ENCODE results near the gene ADAMTS7.
"Not testable (repeated sequence)": the region's sequence is repeated elsewhere in the genome, so short reads cannot be mapped to it uniquely, and the experiment has no call there.

Gene ADAMTS7

DNA sequence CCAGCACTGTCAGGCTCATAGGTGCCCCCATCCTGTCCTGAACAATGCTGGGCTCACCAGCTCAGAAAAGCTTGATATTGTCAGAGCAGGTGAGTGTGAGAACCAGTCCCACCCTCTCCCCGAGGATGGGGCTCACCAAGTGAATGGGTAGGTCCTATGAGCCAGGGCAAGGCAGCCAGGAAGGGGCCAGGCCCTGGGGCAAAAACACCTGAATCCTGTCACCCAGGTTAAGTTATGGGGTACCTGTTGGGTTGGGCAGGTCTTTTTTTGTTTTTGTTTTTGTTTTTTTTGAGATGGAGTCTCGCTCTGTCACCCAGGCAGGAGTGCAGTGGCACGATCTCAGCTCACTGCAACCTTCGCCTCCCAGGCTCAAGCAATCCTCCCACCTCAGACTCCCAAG lies 16.8 kb downstream of the ADAMTS7 start:
- DNase-seq; in situ Hi-C loops (cut with HindIII; ENCODE audit: low pct_ligation_motif_present, low pct_unique_long_range_greater_than_20kb, low sequenced_read_pairs): not testable (repeated sequence)

DNA sequence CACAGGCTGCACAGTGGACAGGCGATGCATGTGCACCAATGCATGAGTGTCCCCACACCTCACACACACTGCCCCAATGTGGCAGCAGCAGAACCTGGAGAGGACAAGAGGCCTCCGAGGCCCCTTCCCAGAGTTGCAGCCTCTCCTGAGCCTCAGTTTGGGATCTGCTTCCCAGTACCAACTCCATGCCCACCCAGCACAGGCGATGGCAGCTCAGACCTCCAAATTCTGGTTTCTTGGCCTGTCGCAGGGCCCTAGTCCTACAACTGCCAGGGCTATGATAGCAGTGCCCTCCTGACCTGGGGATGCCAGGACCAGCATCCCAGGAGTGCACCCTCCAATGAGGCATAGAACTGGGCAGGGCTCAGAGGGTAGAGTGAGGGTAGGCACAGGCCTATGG lies 19.9 kb downstream of the ADAMTS7 start:
- DNase-seq, result no peak
- in situ Hi-C loops (cut with HindIII; ENCODE audit: low pct_ligation_motif_present, low pct_unique_long_range_greater_than_20kb, low sequenced_read_pairs), result no loop called here

DNA sequence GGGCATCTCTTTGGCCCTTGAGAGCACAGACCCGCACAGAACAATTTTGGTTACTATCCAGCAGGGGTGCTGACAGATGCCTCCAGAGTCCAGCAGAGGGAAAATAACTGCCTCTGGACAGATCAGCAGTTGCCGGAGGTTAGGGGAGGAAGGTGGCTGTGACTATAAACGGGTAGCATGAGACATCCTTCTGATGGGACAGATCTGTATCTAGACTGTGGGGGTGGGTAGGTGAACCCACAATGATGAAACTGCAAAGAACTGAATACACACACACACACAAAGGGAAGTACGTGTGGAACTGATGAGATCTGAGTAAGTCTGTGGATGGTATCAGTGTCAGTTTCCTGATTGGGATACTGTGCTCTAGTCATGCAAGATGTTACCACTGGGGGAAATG lies 21.2 kb downstream of the ADAMTS7 start:
- no peak for DNase-seq
- in situ Hi-C loops (cut with HindIII; ENCODE audit: low pct_ligation_motif_present, low pct_unique_long_range_greater_than_20kb, low sequenced_read_pairs), result no loop called here

DNA sequence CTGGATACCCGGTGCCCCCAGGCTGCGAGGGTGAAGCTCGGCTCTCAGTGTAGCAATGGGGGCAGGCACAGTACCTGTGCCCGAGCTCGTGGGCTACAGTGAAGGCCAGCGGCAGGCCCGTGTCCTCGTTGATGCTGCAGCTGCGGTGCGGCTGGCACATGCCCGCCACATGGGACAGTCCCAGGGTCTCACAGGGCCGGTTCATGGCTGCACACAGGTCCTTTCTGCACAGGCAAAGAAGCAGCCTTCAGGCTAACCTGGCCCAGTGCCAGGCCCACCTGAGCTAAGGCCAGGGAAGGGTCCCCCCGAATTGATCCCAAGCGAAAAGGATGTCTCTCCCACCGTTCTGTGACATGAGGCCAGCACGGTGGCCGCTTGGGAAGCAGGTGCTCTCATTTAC lies 21.6 kb downstream of the ADAMTS7 start:
- in situ Hi-C loops (cut with HindIII; ENCODE audit: low pct_ligation_motif_present, low pct_unique_long_range_greater_than_20kb, low sequenced_read_pairs), result no loop called here
- DNase-seq, result no peak

DNA sequence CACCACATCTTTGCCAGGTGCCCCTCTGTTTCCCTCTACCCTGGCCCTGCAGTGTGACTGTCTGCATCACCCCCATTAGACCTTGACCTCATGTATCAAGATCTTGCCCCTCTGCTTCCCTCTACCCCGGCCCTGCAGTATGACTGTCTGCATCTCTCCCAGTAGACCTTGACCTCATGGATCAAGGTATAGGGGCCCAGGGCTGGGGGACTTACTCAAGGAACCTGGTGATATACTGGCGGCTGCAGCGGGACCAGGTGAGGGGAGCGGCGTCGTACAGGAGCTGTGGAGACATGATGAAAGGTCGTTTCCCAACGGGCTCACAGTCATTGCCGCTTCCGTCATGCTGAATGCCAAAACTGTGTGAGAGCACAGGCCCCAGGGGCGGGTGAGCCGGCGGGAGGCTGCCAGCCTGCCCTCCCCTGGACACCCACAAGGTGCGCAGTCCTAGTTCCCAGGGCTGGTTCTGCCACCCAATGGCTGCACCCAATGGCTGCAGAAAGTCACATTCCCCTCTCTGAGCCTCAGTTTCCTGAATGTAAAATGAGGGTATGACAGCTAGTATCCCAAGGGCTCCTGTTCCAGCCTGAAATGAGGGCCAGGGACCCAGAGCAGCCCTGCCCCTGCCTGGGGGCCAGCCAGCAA lies 23.1 kb downstream of the ADAMTS7 start:
- no peak for DNase-seq
- in situ Hi-C loops (cut with HindIII; ENCODE audit: low pct_ligation_motif_present, low pct_unique_long_range_greater_than_20kb, low sequenced_read_pairs), result no loop called here

DNA sequence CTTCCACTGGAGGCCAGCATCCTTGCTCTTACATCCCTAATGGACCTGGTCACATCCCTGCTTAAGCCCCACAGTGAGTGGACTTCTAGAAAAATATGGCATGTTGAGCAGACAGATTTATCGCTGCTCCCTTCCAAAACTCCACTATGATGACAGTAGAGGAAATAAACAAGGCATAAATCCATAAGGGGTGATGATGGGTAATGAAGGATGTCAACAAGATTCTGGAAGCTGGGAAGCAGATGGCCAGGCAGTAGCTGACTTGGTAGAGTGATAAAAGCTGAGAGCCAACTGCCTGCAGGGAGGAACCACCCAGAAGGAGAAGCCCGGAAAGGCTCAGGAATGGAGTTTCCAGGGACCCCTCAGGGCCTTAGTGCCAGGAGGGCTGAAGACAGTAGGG lies 28.9 kb downstream of the ADAMTS7 start:
- in situ Hi-C loops (cut with HindIII; ENCODE audit: low pct_ligation_motif_present, low pct_unique_long_range_greater_than_20kb, low sequenced_read_pairs); DNase-seq: not testable (repeated sequence)

DNA sequence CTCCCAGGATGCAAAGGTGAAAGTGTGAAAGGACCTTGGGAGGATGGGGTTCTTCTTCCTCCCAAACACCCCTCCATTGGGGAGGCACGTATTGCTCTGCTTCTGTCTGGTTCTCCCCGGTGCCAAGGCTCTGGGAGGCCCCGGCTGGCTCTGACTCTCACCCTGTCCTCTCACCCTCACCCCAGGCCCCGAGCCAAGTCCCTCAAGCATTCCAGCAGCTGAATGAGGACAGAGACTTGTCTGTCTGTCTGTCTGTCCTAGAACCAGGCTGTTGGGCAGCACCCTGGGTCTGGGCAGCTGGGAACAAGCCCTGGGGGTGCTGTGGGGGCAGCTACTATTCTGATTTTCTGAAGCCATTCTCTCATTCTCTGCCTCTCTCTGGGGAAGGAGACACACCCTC lies 29.9 kb downstream of the ADAMTS7 start:
- in situ Hi-C loops (cut with HindIII; ENCODE audit: low pct_ligation_motif_present, low pct_unique_long_range_greater_than_20kb, low sequenced_read_pairs); DNase-seq: not testable (repeated sequence)

DNA sequence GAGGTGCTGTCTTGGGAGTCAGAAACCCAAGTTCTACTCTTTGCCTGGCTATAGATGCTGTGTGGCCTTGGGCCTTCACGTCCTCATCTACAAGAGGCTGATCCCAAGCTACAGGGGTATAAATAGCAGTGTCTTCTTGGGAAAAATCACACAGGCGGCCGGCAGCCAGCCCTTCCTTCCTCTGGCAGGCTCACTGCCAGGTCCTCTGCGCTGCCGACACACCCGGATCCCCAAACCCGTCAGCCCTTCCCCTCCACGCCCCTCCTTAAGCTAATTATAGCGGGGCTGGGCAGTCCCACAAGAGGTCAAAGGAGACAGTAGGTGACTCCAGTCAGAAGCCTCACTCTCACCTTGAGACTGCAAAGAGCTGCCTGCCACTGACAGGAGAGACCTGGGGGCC lies 31.3 kb downstream of the ADAMTS7 start:
- in situ Hi-C loops (cut with HindIII; ENCODE audit: low pct_ligation_motif_present, low pct_unique_long_range_greater_than_20kb, low sequenced_read_pairs); DNase-seq: not testable (repeated sequence)

DNA sequence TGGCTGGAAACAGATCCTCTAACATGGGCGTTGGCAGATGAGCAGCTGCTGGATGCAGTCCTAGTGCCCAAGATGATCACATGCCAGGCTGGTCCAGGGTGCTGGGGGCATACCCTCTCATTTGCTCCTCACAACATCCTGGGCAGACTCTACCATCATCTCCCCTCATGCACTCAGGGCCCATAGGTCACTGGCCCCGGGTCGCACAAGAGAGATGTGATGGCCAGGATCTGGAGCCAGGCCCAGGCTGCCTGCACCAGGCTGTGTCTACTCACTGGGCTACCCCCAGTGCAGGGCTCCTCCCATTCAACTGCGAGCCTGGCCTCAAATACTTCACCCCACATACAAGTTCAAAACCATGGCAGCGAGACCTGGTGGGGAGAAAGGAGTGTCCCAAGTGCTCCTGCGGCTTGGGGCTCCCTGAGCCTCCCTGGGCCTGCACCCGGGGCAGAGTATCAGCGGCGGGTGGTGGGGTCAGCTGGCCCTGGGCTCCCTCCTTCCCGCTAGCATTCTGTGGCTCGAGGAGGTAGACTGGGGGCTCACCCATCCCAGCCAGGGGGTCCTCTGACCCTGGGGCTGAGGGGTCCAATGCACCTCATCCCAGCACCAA lies 32.0 kb downstream of the ADAMTS7 start:
- DNase-seq; in situ Hi-C loops (cut with HindIII; ENCODE audit: low pct_ligation_motif_present, low pct_unique_long_range_greater_than_20kb, low sequenced_read_pairs): not testable (repeated sequence)

DNA sequence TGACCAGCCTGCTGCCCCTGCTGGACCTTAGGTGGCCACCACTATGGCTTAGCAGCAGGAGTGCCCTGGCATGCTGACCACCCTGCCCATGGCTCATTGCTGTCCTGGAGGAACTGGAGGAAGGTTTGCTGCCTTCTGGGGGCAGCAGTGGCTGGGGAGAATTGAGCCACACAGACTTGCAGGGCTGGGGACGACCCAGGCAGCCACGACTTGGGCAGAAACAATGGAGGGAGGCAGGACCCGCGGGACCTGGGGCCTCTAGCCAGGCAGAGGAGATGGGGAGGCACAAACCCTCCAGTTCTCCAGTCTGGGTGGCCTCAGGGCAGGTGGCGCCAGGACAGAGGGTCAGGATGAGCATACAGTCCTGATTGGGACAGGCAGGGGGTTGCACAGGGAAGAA lies 32.8 kb downstream of the ADAMTS7 start:
- no peak for DNase-seq
- in situ Hi-C loops (cut with HindIII; ENCODE audit: low pct_ligation_motif_present, low pct_unique_long_range_greater_than_20kb, low sequenced_read_pairs), result no loop called here

DNA sequence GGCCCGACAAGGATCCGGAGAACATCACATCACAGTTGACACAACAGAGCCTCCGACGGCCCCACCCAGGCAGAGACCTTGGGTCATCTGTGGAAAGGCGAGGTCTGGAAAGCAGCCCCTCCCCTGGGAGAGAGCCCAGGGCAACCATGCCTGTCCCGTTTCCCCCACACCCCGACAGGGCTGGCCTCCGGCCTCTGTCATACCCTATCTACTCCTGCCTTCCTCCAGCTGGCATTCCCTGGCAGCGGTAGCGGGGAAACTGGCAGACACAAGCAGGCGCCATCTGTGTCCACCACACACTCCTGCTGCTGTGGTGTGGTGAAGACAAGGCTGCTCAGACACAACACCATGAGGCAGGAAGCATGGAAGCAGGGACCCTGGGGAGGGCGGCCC lies 33.3 kb downstream of the ADAMTS7 start:
- in situ Hi-C loops (cut with HindIII; ENCODE audit: low pct_ligation_motif_present, low pct_unique_long_range_greater_than_20kb, low sequenced_read_pairs), result not testable (repeated sequence)

DNA sequence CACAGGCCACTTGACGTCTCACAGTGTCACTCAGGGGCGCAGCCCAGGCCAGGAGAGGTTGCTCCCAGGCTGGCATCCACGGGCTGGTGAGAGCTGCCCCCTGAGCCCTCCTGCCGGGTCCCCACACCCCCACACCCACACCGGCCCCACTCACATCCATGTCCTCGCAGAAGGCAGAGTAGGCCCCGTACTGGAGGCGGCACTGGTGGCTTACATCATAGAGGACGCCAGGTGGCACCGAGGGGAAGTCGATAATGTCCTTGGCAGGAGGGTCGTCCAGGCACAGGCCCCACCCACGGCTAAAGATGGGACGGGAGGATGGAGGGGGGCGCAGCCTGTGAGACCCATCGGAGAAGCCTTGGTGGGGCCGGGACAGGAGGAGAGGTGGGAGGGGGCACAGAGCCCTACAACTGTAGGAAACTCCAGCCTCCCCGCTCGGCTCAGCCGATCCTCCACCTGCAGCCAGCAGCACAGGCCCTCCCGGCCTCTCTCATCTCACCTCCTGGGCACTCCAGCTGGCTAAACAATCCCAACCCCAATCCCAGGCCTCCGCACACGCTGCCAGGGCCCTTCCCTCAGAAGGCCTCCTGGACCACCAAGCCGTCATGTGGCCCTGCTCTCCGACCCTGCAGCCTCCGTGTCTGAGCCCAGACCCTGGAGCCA lies 33.8 kb downstream of the ADAMTS7 start:
- DNase-seq; in situ Hi-C loops (cut with HindIII; ENCODE audit: low pct_ligation_motif_present, low pct_unique_long_range_greater_than_20kb, low sequenced_read_pairs): not testable (repeated sequence)

More for the DNA sequence above, 33.3 kb downstream of the ADAMTS7 start:
- DNase-seq, result not testable (repeated sequence)

DNA sequence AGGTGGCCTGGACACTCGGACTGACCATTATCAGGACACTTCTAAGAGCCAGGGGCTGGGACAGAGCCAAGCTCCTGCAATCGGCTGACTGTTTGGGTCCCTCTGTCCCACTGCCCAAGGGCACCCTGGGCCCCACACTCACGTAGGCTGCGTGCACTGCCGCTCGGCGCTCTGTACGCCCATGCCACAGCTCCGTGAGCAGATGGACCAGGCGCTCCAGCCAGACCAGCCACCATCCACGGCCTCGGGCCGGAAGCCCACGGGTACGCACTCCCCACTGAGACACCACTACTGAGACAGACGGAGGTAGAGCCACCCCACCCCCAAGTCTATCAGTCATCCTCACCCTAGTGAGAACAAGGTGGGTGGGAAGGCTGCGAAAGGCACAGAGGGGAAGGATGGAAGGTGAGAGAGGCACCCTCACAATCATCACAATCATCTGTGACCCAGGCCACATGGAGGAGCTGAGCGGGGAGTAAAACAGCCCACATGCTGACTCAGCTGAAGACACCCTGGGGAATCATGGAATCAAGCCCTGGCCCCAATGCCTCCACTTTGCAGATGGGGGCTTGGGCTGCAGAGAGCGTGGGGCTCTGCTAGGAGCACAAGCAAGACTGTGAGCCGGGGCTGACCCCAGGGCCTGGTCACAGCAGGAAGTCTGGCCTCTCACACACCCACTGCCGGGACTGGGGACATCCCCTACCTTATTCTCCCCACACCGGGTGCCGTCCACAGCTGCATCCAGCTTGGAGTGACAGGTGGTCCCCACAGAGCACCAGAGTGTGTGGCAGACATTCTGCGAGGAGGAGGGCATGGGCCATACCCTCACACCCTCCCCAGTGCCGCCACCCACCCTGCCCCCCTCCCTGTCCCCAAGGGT lies 35.0 kb downstream of the ADAMTS7 start:
- DNase-seq; in situ Hi-C loops (cut with HindIII; ENCODE audit: low pct_ligation_motif_present, low pct_unique_long_range_greater_than_20kb, low sequenced_read_pairs): not testable (repeated sequence)

DNA sequence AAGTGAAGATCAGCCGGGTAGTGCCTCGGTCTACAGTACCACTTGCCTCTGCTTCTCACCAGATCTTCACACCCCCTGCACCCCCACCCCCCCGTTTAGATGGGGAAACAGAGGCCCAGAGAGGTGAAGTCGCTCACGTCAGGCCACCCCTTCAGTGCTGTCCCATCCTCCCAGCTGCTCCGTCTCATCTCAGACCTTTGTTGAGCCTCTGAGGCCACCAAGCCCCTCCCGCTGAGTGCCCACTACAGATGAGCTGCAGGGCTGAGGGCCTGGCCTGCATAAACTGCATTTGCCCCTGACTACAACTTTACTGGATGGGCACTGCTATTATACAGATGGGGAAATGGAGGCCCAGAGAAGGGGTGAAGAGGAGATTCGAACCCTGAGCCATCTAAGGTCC lies 35.8 kb downstream of the ADAMTS7 start:
- in situ Hi-C loops (cut with HindIII; ENCODE audit: low pct_ligation_motif_present, low pct_unique_long_range_greater_than_20kb, low sequenced_read_pairs), result no loop called here
- no peak for DNase-seq

DNA sequence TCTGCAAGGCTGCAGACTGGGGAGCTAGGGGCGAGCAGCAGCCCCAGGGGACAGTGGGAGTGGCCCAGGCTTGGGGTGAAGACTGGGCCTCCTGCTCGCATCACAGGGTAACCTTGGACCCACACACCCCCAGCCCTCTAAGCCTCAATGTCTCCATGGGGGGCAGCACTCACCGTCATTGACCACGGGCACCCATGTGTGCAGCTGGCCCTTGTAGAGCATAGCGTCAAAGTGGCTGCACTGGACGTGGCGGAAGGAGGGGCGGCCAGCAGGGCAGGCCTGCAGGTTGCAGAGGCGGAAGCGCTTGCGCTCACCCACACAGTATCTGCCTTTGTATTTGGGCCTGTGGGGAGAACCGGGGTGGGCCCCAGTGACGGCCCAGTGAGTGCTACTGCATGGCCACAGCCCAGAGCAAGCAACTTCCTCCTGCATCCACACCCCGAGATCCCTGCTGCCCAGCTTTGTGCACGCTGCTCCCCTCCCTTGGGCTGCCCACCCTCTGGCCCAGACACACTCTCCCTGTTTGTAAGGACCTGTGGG lies 36.7 kb downstream of the ADAMTS7 start:
- DNase-seq; in situ Hi-C loops (cut with HindIII; ENCODE audit: low pct_ligation_motif_present, low pct_unique_long_range_greater_than_20kb, low sequenced_read_pairs): not testable (repeated sequence)

DNA sequence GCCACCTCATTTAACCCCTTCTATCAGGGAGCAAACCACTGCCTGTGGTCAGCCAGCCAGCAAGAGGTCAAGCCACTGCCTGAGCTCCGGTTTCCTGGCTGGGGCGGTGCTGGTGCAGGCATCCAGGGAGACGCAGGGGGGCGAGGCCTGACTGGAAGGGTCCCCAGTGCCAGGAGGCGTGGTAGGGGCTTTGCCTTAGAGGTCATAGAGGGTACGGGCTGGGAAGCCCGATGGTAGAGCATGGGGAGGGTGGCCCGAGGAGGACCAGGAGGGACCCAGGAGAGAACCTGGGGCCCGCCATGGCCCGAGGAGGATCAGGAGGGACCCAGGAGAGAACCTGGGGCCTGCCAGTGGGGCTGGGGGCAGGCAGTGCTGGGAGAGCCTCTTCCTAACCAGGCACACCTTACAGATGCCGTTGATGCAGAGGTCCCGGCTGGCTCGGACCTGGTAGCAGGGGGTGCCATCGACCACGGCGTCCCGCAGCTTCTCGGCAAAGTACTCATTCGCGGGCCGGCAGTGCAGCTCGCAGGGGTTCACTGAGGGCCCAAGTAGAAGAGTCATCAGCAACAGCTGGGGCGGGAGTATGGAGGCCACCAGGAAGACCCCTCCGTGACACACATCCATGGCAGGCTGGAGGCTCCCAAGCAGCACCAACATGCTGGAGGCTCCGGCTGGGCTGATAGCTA lies 37.4 kb downstream of the ADAMTS7 start:
- in situ Hi-C loops (cut with HindIII; ENCODE audit: low pct_ligation_motif_present, low pct_unique_long_range_greater_than_20kb, low sequenced_read_pairs); DNase-seq: not testable (repeated sequence)

DNA sequence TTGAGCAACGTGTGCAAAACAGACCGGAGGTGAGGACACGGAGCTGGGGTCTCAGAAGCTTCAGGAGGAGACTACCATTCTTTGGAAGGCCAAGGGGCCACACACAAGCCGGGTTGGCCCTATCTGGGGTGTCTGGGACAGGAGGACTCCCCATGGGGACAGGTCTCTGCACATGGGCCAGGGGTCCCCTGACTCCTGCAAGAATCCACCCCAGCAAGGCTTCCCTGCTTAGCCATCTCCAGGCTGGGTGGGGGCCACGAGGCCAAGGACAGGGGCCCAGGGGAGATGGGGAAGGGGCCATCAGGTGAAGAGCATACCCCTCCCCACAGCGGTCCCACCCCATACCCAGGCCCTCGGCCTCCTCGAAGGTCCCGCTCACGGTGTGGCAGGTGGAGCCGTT lies 38.5 kb downstream of the ADAMTS7 start:
- in situ Hi-C loops (cut with HindIII; ENCODE audit: low pct_ligation_motif_present, low pct_unique_long_range_greater_than_20kb, low sequenced_read_pairs), result no loop called here
- DNase-seq, result no peak

DNA sequence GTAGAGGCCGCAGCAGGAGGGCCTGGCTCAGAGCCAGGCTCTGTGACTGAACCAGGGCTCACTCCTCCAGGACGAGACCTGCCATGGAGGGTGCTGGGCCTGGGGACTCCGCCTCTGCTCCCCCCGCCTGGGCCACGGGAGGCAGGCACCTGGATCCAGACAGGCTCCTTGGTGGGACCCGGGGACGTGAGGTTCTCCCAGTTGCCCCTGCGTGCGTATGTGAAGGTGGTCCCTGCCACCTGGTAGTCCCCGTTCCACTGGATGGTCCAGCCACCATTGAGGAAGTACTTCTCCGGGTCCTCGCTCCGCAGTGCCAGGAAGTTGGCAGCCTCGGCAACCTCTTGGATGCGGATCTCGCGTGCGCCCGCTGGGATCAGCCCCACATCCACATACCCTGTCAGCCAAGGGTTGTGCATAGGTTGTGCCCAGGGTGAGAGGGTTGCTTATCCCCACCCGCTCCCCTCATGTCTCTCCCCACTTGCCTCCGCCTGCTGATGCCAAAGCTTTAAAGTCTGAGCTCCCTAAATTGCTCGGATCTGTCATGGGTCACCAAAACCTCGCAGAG lies 39.7 kb downstream of the ADAMTS7 start:
- in situ Hi-C loops (cut with HindIII; ENCODE audit: low pct_ligation_motif_present, low pct_unique_long_range_greater_than_20kb, low sequenced_read_pairs); DNase-seq: not testable (repeated sequence)
